ENCODE results near the gene ETV5. TPM values are rescaled to one million over a fixed set of nuclear protein-coding genes. Genes with fewer than 3 reads are reported as not detected.

The ETV5 gene
- total RNA-seq, 1 donor from 2014 or later, result 0.89 TPM

GRCh38 chr3:186094696-186095425 lies 14.0 kb downstream of the ETV5 start:
- intact Hi-C loops (cut with micrococcal nuclease), result loop anchor here (5.0 kb wide), 1 partner anchor 147 kb away; no protein-coding TSS in a partner anchor
- CTCF ChIA-PET, result interaction anchor here (1.3 kb wide), 1 partner anchor 446 kb away, joined by 4 read pairs; no protein-coding TSS in a partner anchor
- H3K27me3 Mint-ChIP-seq, result peaks cover 22% of the 10 kb centered on the region

GRCh38 chr3:186094271-186094670 lies 14.6 kb downstream of the ETV5 start:
- H3K9me3 Mint-ChIP-seq, result no peaks in the 10 kb centered on the region
- intact Hi-C loops (cut with micrococcal nuclease), result loop anchor here (5.0 kb wide), 1 partner anchor 148 kb away; no protein-coding TSS in a partner anchor
- POLR2A ChIA-PET, result interaction anchor here (0.6 kb wide), 1 partner anchor 446 kb away, joined by 3 read pairs; no protein-coding TSS in a partner anchor
- no peak for TF ChIP-seq CTCF (IDR thresholded peaks at IDR 0.05)
- peaks cover 4% of the 10 kb centered on the region for H3K4me1 Mint-ChIP-seq
- DNase-seq (no peak), ATAC-seq (ENCODE audit: low read depth) (no peak)
- no peak overlapping the region for H3K27ac Mint-ChIP-seq
- H3K4me3 Mint-ChIP-seq, result no peak overlapping the region
- CTCF ChIA-PET, result interaction anchor here (1.3 kb wide), 1 partner anchor 447 kb away, joined by 4 read pairs; no protein-coding TSS in a partner anchor
- H3K27me3 Mint-ChIP-seq, result peaks cover 22% of the 10 kb centered on the region
- no peaks in the 10 kb centered on the region for H3K36me3 Mint-ChIP-seq (ENCODE audit: low read depth)

More at GRCh38 chr3:186094696-186095425, 14.0 kb downstream of the ETV5 start:
- ATAC-seq (ENCODE audit: low read depth) (no peak), DNase-seq (no peak)
- Mint-ChIP-seq H3K4me1 (peaks cover 4% of the 10 kb centered on the region), H3K36me3 (ENCODE audit: low read depth) (no peaks in the 10 kb centered on the region), H3K4me3 (no peak overlapping the region), H3K9me3 (no peaks in the 10 kb centered on the region), H3K27ac (no peak overlapping the region)
- TF ChIP-seq CTCF (IDR thresholded peaks at IDR 0.05), result no peak
- POLR2A ChIA-PET, result no interaction called here

GRCh38 chr3:186093271-186093900 lies 15.5 kb downstream of the ETV5 start:
- Mint-ChIP-seq H3K4me1 (peaks cover 4% of the 10 kb centered on the region), H3K36me3 (ENCODE audit: low read depth) (no peaks in the 10 kb centered on the region), H3K4me3 (no peak overlapping the region), H3K9me3 (no peaks in the 10 kb centered on the region), H3K27ac (no peak overlapping the region), H3K27me3 (peaks cover 16% of the 10 kb centered on the region)
- ATAC-seq (ENCODE audit: low read depth) (no peak), DNase-seq (no peak)
- ChIA-PET CTCF (no interaction called here), POLR2A (interaction anchor here (0.6 kb wide), 1 partner anchor 447 kb away, joined by 3 read pairs; no protein-coding TSS in a partner anchor)
- TF ChIP-seq CTCF (IDR thresholded peaks at IDR 0.05), result no peak
- intact Hi-C loops (cut with micrococcal nuclease), result loop anchor here (5.0 kb wide), 1 partner anchor 149 kb away; no protein-coding TSS in a partner anchor

- Mint-ChIP-seq H3K36me3 (ENCODE audit: low read depth) (no peaks in the 10 kb centered on the region), H3K9me3 (no peaks in the 10 kb centered on the region), H3K27ac (no peak overlapping the region), H3K4me1 (no peaks in the 10 kb centered on the region), H3K4me3 (no peak overlapping the region), H3K27me3 (peaks cover 10% of the 10 kb centered on the region)
- TF ChIP-seq CTCF (IDR thresholded peaks at IDR 0.05), result no peak
- POLR2A ChIA-PET, result no interaction called here
- no peak for DNase-seq
- CTCF ChIA-PET, result no interaction called here
- no peak for ATAC-seq (ENCODE audit: low read depth)
- intact Hi-C loops (cut with micrococcal nuclease), result loop anchor here (5.0 kb wide), 1 partner anchor 150 kb away; no protein-coding TSS in a partner anchor
These were observed 16.4 kb downstream of the ETV5 start for GRCh38 chr3:186092360-186093070.
